Right renal pelvis (tissue), 4 donors: ENCODE data around the gene ENTREP3. TPM values are rescaled to one million over a fixed set of nuclear protein-coding genes. Genes with fewer than 3 reads are reported as not detected.
"Not testable (repeated sequence)": the region's sequence is repeated elsewhere in the genome, so short reads cannot be mapped to it uniquely, and the experiment has no call there.

ENCODE experiments used
- DNase-seq, 4 donors: peaks; one replicate each; pipeline ENCODE4 v3.0.0-alpha.2; 2013; ENCODE audit warnings: low read depth in 4 of 4, low spot score in 3 of 4, missing footprints in 1 of 4
- polyA plus RNA-seq, 4 donors: library from polyadenylated mRNA; unstranded; fragments of 120-200 nt; gene quantifications; one replicate each; pipeline ENCODE4 v1.2.1, GENCODE V29; 2013; ENCODE audit not compliant: insufficient read length in 4 of 4

ENTREP3 gene
- polyA plus RNA-seq, 4 donors: 20.8 to 32.3 (median 24.8) TPM

GRCh38 chr1:155254228-155254713 lies 1.0 kb downstream of the ENTREP3 start:
- DNase-seq: no peak

- no peak for DNase-seq
These were observed 1.5 kb downstream of the ENTREP3 start for GRCh38 chr1:155253797-155254196.

GRCh38 chr1:155253208-155253607 lies 2.1 kb downstream of the ENTREP3 start:
- DNase-seq: no peak

DNA sequence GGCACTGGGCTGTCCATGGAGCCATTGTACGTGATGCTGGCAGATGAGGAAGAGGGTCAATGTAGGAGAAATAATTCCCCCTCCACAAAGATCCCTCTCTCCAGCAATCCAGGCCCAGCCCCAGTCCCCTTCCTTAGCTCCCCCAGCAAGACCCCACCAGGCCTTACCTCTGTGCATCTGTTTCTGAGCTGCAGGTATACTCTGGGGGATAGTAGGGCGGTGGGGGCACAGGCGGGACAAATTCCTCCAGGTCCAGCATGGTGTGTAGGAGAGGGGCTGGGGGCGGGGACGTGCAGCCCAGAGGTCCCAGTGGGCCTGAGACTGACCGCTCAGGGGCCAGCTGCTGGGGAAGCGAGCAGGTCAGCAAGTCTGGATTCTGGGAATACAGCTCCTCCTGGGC lies 3.7 kb downstream of the ENTREP3 start:
- DNase-seq: no peak

DNA sequence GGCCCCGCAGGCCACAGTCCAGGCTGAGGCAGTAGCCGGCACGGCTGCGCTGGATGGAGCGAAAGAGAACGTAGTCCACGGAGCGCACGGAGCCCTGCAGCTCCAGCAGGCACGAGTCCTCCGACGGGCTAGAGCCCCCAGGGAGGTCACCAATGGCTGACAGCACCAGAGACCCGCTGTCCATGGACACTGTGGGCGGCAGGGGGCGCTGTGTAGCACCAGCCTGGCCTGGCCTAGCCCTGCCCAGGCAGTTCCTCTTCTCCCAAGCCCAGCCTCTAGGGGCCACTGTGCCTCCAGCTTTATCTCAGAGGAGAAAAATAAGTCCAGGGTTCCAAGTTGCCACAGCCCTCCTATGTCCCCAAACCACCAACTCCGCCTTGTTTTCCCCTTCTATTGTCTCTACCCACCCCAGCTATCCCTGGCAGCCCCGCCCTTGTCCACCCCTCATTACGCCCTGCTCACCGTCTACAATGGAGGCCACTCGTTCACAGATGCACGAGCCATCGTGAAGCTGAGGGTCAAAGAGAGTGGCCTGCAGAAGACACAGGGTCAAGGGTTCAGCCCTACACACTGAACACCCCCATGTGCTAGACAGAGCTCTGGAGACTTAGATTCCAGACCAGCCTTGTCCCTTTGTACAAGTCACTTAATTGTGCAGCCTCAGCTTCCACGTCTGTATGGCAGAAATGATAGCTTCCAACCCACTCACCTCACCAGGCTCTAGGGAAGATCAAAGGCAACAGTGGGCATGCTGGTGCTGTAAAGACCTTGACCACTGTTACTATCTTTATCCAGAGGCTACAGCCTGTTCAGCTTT lies 4.4 kb downstream of the ENTREP3 start:
- peak; percentile 87 to 92 (median 89) for DNase-seq

- no peak for DNase-seq
These were observed 5.0 kb downstream of the ENTREP3 start for GRCh38 chr1:155250246-155250632.

DNA sequence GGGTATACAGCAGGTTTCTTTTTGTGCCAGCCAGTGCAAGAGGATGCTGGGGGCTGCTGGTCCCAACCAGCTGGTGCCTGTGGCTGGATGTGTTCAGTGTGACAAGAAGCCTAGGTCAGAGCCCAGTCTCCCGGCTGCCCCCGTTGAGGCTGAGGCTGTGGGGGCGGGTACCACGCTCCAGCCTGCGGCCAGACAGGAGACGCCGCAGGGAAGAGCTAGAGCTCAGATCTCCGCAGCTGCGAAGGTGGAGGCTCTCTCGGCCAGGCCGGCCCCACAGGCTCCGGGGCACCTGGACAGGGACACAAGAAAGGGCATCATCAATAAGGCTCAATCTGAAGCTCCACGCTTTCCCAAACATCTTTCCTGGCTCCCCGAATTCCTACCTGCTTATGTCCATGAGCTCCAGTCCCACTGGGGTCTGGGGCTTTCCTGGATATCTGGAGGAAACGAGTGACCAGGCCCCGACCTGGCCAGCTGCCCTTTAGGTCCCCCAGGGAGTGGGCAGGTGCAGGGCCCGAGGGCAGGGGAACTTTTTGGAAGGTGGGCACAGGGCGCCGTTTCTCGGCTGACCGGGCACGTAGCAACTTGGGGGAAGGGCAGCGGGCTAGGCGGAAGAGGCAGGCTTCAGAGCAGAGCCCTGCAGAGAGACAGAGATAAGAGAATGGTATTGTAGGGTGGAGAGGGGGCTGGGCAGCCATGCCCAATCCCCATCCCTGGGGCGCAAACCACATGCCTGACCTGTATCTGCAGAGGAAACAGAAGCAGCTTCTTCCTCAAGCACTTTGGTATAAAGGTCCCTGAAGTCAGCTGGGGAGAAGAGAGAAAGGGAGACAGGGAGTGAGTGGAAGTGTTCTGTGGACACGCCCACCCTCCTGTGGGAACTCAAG lies 7.4 kb downstream of the ENTREP3 start:
- no peak for DNase-seq

- not testable (repeated sequence) for DNase-seq
These were observed 8.5 kb downstream of the ENTREP3 start for GRCh38 chr1:155246796-155247195.

DNA sequence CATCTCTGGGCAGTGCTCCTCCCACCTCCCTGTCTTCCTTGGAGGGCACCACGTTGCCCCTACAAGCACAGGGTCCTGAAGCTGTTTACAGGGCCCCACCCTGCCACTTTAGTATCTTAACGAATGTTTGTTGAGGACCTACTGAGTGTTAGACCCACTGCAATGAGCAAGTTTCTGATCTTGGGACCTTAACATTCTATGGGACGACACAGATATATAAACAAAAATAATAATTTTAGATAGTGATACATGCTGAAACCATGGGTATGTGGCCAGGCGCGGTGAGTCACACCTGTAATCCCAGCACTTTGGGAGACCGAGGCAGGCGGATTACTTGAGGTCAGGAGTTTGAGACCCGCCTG lies 10.1 kb downstream of the ENTREP3 start:
- no peak for DNase-seq

GRCh38 chr1:155244368-155245162 lies 10.7 kb downstream of the ENTREP3 start:
- DNase-seq: peak; percentile 92 to 99 (median 98)

DNA sequence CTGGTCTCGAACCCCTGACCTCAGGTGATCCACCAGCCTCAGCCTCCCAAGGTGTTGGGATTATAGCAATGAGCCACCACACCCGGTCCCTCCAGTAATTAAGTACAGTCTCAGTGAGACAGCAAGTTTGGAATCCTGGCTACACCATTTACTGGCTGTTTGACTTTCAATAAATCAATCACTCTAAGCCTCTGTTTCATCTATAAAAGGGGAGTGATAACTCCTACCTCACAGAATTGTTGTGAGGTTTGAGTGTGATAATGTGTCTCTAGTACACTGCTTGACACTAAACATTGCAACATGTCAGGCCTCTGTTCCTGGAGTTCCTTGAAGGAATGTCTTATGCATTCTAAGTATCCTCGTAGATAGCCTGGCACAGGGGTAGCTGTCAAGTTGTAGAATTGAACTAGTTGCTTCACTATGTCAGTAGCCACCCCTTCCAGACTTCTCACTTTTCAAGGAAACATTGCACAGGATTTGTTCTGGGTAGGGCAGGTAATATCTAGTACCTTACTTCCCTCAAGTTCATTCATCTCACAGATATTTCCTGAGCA lies 12.4 kb downstream of the ENTREP3 start:
- DNase-seq: no peak

GRCh38 chr1:155241841-155242264 lies 13.4 kb downstream of the ENTREP3 start:
- DNase-seq: no peak

DNA sequence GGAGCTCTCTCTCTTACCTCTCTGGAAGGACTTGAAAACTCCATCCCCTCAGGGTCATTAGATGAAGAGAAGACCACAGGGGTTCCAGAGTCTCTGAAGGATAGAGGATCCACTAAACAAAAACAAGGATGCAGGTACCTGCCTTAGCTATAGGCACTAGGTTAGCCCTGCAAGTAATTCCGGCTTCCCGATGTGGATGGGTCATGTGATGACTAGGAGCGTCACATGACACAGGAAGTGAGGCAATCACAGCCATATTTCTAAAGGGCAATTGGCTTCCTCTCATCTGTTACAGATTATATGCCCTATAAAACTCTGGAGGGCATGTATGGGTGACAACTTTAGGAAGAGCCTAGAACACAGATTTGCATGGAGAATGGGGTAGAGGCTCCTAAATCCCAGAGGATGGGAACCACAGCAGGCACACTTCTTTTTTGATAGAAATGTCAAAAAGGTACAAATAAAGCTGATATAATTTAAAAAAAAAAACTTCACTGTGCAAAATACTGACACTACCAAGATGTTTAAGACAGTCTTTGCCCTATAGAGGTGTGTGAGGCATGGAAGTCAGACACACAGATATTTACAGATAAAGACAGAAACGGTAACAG lies 14.1 kb downstream of the ENTREP3 start:
- no peak for DNase-seq

GRCh38 chr1:155236451-155236850 lies 18.8 kb downstream of the ENTREP3 start:
- no peak for DNase-seq

- DNase-seq: not testable (repeated sequence)
These were observed 19.9 kb downstream of the ENTREP3 start for GRCh38 chr1:155235375-155235774.

GRCh38 chr1:155233502-155233901 lies 21.8 kb downstream of the ENTREP3 start:
- not testable (repeated sequence) for DNase-seq

GRCh38 chr1:155232001-155232978 lies 23.0 kb downstream of the ENTREP3 start:
- not testable (repeated sequence) for DNase-seq

- not testable (repeated sequence) for DNase-seq
These were observed 24.0 kb downstream of the ENTREP3 start for GRCh38 chr1:155231302-155231701.

DNA sequence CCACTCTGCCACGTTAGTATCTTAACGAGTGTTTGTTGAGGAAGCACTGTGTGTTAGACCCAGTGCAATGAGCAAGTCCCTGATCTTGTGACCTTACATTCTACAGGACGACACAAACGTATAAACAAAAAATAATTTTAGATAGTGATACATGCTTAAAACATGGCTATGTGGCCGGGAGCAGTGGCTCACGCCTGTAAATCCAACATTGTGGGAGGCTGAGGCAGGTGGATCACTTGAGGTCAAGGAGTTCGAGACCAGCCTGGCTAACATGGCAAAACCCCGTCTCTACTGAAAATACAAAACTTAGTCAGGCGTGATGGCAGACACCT lies 27.2 kb downstream of the ENTREP3 start:
- DNase-seq: no peak
